Measurements from ENCODE around the gene MCM6. TPM values are rescaled to one million over a fixed set of nuclear protein-coding genes. Genes with fewer than 3 reads are reported as not detected.

Gene MCM6
- polyA plus RNA-seq, 4 donors: 9.5 to 54.2 (median 24.0) TPM

DNA sequence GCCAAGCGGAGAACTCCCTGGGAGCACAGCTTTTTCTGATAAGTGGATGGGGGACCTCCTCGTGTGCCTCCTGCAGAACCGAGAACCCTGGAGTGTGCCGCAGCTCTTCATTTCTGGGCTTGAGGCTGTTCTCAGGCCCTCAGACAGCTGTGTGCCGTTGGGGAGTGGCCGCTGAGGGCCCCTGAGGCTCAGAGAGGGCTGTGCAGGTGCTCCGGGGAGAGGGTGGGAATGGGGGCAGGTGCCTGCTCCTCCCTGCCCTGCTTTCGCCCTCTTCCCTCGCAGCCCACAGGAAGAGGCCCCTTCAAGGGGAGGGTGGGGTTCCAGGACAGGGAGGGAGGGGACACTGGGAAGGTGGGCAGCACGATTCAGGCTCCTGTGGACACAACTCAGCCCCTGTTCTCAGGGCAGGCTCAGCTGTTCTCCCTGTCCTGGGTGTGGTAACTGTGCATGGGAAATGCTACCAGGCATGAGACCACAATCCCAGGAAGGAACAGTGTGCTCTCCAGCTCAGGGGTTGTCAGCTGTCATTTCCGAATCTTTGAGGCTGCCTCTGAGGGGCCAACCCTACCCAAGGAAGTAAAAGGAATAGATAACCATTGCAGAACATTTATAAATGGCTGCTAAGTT, 50.6 kb downstream of the MCM6 start:
- H3K4me3 ChIP-seq (ENCODE audit: low read depth in 1 of 3, low read length in 3 of 3): no peak overlapping the region
- 12 to 33% (median 28%) methylated on average over 10 to 11 of the region's 11 CpGs for WGBS, 3 donors
- no peaks in the 10 kb centered on the region for H3K27me3 ChIP-seq (ENCODE audit: control insufficient read depth in 3 of 3, insufficient read depth in 3 of 3, low read length in 3 of 3)
- H3K27ac ChIP-seq (ENCODE audit: low read depth in 1 of 3, low read length in 2 of 3): peak overlapping the region in 1 of 3 donors; percentile 57
- FAIRE-seq: no peak
- peaks cover 0 to 22% of the 10 kb centered on the region in 2 donors for H3K9me3 ChIP-seq (ENCODE audit: control insufficient read depth in 2 of 2, insufficient read depth in 1 of 2, low read depth in 1 of 2, low read length in 1 of 2)
- H3K4me1 ChIP-seq (ENCODE audit: control insufficient read depth in 3 of 3, insufficient read depth in 2 of 3, low read depth in 1 of 3, low read length in 2 of 3): peaks cover 0 to 24% (median 0%) of the 10 kb centered on the region in 3 donors
- H3K36me3 ChIP-seq (ENCODE audit: control insufficient read depth in 3 of 3, insufficient read depth in 2 of 3, low read depth in 1 of 3, low read length in 3 of 3): peaks cover 0 to 71% (median 14%) of the 10 kb centered on the region in 3 donors
- DNase-seq: peak; percentile 50 to 71

GRCh38 chr2:135825131-135825530, 51.1 kb downstream of the MCM6 start:
- DNase-seq (no peak), FAIRE-seq (no peak)
- Histone ChIP-seq H3K27me3 (ENCODE audit: control insufficient read depth in 3 of 3, insufficient read depth in 3 of 3, low read length in 3 of 3) (no peaks in the 10 kb centered on the region), H3K4me1 (ENCODE audit: control insufficient read depth in 3 of 3, insufficient read depth in 2 of 3, low read depth in 1 of 3, low read length in 2 of 3) (peaks cover 0 to 19% (median 0%) of the 10 kb centered on the region in 3 donors), H3K27ac (ENCODE audit: low read depth in 1 of 3, low read length in 2 of 3) (peak overlapping the region in 1 of 3 donors; percentile 57), H3K9me3 (ENCODE audit: control insufficient read depth in 2 of 2, insufficient read depth in 1 of 2, low read depth in 1 of 2, low read length in 1 of 2) (peaks cover 0 to 22% of the 10 kb centered on the region in 2 donors), H3K36me3 (ENCODE audit: control insufficient read depth in 3 of 3, insufficient read depth in 2 of 3, low read depth in 1 of 3, low read length in 3 of 3) (peaks cover 0 to 70% (median 14%) of the 10 kb centered on the region in 3 donors), H3K4me3 (ENCODE audit: low read depth in 1 of 3, low read length in 3 of 3) (no peak overlapping the region)
- WGBS, 3 donors: 70 to 75% (median 74%) methylated on average over 9 of the region's 9 CpGs

DNA sequence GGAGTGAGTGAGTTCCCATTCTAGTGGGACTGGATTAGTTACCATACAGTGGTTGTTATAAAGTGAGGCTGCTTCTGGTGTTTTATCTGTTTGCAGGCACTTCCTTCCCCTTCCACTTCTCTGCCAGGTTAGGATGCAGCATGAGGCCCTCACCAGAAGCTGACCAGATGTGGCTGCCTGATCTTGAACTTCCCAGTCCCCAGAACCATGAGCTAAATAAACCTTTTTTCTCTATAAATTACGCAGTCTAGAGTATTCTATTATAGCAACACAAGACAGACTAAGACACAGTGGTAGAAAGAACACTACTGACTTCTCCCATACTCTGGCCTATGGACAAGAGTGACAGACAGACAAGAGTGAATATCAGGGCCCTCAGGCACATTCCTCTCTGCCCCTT, 53.4 kb downstream of the MCM6 start:
- Histone ChIP-seq H3K4me1 (ENCODE audit: control insufficient read depth in 3 of 3, insufficient read depth in 2 of 3, low read depth in 1 of 3, low read length in 2 of 3) (peaks cover 0 to 19% (median 0%) of the 10 kb centered on the region in 3 donors), H3K9me3 (ENCODE audit: control insufficient read depth in 2 of 2, insufficient read depth in 1 of 2, low read depth in 1 of 2, low read length in 1 of 2) (peaks cover 0 to 25% of the 10 kb centered on the region in 2 donors), H3K27me3 (ENCODE audit: control insufficient read depth in 3 of 3, insufficient read depth in 3 of 3, low read length in 3 of 3) (no peaks in the 10 kb centered on the region), H3K36me3 (ENCODE audit: control insufficient read depth in 3 of 3, insufficient read depth in 2 of 3, low read depth in 1 of 3, low read length in 3 of 3) (peaks cover 0 to 68% (median 14%) of the 10 kb centered on the region in 3 donors), H3K4me3 (ENCODE audit: low read depth in 1 of 3, low read length in 3 of 3) (no peak overlapping the region), H3K27ac (ENCODE audit: low read depth in 1 of 3, low read length in 2 of 3) (no peak overlapping the region)
- 91 to 100% (median 92%) methylated on average over 1 of the region's 1 CpG for WGBS, 3 donors
- FAIRE-seq: no peak
- no peak for DNase-seq

DNA sequence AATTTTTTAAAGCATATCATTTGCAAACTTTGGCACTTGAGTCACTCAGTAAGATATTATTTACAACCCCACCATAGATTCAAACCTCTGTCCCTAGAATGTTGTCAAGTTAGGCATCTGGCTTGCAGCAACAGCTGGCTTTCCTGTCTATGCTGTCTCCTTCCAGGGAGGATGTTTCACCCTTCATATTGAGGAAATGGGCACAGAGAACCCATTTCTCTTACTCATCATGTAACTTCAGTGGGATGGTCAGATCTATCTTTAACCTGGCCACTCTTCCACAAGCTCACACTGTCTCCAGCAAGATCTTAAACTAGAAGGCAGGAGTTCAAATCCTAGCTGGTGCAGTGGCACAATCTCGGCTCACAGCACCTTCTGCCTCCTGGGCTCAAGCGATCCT, 55.1 kb downstream of the MCM6 start:
- Histone ChIP-seq H3K4me3 (ENCODE audit: low read depth in 1 of 3, low read length in 3 of 3) (no peak overlapping the region), H3K4me1 (ENCODE audit: control insufficient read depth in 3 of 3, insufficient read depth in 2 of 3, low read depth in 1 of 3, low read length in 2 of 3) (peaks cover 0 to 13% (median 0%) of the 10 kb centered on the region in 3 donors), H3K27me3 (ENCODE audit: control insufficient read depth in 3 of 3, insufficient read depth in 3 of 3, low read length in 3 of 3) (no peaks in the 10 kb centered on the region), H3K9me3 (ENCODE audit: control insufficient read depth in 2 of 2, insufficient read depth in 1 of 2, low read depth in 1 of 2, low read length in 1 of 2) (peaks cover 0 to 25% of the 10 kb centered on the region in 2 donors), H3K27ac (ENCODE audit: low read depth in 1 of 3, low read length in 2 of 3) (no peak overlapping the region), H3K36me3 (ENCODE audit: control insufficient read depth in 3 of 3, insufficient read depth in 2 of 3, low read depth in 1 of 3, low read length in 3 of 3) (peaks cover 0 to 68% (median 14%) of the 10 kb centered on the region in 3 donors)
- no peak for FAIRE-seq
- 94 to 100% (median 98%) methylated on average over 2 of the region's 2 CpGs for WGBS, 3 donors
- DNase-seq: no peak

- no peak for DNase-seq
Observed at GRCh38 chr2:135820003-135820618, 56.1 kb downstream of the MCM6 start.

DNA sequence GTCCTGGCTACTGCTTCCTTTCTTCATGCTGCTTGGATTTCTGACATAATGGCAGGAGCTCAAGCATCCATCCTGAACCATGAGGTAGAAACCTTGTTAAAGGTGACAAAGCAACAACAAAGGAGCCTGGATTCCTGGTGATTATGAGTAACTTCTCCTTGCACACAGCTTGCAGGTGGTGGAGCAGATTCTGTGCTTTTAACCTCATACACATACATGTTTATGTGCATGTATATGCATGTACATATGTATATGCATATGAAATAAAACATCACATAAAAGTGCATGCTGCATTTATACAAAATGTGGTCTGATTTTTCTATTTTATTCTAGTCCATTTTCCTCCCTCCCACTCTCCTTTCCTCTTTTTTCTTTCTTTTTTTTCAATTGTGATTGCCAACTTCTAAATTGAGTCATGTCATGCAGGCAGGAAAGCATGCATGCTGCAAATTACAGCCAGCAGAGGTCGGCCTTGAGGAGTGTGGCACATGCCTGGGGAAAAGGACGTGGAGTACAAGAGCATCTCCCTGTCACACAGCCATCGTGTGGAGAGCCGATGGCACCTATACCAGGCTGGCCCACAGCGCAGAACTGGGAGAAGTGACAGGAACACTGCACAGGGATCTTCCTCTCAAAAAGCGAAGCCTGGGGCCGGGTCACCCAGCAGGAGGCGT, 57.2 kb downstream of the MCM6 start:
- DNase-seq (no peak), FAIRE-seq (no peak)
- H3K27ac ChIP-seq (ENCODE audit: low read depth in 1 of 3, low read length in 2 of 3): no peak overlapping the region

More at GRCh38 chr2:135820003-135820618, 56.1 kb downstream of the MCM6 start:
- WGBS, 3 donors: 54 to 73% (median 56%) methylated on average over 9 of the region's 9 CpGs
- Histone ChIP-seq H3K4me3 (ENCODE audit: low read depth in 1 of 3, low read length in 3 of 3) (no peak overlapping the region), H3K4me1 (ENCODE audit: control insufficient read depth in 3 of 3, insufficient read depth in 2 of 3, low read depth in 1 of 3, low read length in 2 of 3) (peaks cover 0 to 3% (median 0%) of the 10 kb centered on the region in 3 donors), H3K9me3 (ENCODE audit: control insufficient read depth in 2 of 2, insufficient read depth in 1 of 2, low read depth in 1 of 2, low read length in 1 of 2) (peaks cover 0 to 25% of the 10 kb centered on the region in 2 donors), H3K27ac (ENCODE audit: low read depth in 1 of 3, low read length in 2 of 3) (no peak overlapping the region), H3K27me3 (ENCODE audit: control insufficient read depth in 3 of 3, insufficient read depth in 3 of 3, low read length in 3 of 3) (no peaks in the 10 kb centered on the region), H3K36me3 (ENCODE audit: control insufficient read depth in 3 of 3, insufficient read depth in 2 of 3, low read depth in 1 of 3, low read length in 3 of 3) (peaks cover 0 to 63% (median 13%) of the 10 kb centered on the region in 3 donors)
- FAIRE-seq: no peak

DNA sequence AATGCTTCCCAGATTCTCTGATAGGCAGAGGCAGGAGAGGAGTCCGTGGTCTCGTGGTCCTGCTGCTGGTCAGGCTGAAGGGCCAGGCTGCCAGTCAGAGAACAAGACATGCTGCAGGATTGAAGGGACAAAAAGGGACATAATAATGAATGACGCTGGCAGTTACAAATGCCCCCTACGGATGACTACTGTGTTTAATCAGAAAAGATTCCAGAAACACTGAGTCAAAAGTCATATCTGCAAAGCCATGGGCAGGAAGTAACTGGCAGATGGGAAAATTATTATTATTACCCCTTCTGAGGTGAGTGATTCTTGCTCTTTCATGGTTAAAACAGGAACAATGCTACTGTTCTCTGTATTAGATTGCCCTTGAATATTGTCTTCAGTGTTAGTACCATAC, 58.3 kb downstream of the MCM6 start:
- peaks cover 0 to 46% (median 4%) of the 10 kb centered on the region in 3 donors for H3K36me3 ChIP-seq (ENCODE audit: control insufficient read depth in 3 of 3, insufficient read depth in 2 of 3, low read depth in 1 of 3, low read length in 3 of 3)

More for the DNA sequence above, 57.2 kb downstream of the MCM6 start:
- Histone ChIP-seq H3K4me3 (ENCODE audit: low read depth in 1 of 3, low read length in 3 of 3) (no peak overlapping the region), H3K27me3 (ENCODE audit: control insufficient read depth in 3 of 3, insufficient read depth in 3 of 3, low read length in 3 of 3) (no peaks in the 10 kb centered on the region), H3K9me3 (ENCODE audit: control insufficient read depth in 2 of 2, insufficient read depth in 1 of 2, low read depth in 1 of 2, low read length in 1 of 2) (peaks cover 0 to 22% of the 10 kb centered on the region in 2 donors), H3K36me3 (ENCODE audit: control insufficient read depth in 3 of 3, insufficient read depth in 2 of 3, low read depth in 1 of 3, low read length in 3 of 3) (peaks cover 0 to 57% (median 12%) of the 10 kb centered on the region in 3 donors), H3K4me1 (ENCODE audit: control insufficient read depth in 3 of 3, insufficient read depth in 2 of 3, low read depth in 1 of 3, low read length in 2 of 3) (no peaks in the 10 kb centered on the region)
- WGBS, 3 donors: 72 to 84% (median 80%) methylated on average over 8 of the region's 8 CpGs

DNA sequence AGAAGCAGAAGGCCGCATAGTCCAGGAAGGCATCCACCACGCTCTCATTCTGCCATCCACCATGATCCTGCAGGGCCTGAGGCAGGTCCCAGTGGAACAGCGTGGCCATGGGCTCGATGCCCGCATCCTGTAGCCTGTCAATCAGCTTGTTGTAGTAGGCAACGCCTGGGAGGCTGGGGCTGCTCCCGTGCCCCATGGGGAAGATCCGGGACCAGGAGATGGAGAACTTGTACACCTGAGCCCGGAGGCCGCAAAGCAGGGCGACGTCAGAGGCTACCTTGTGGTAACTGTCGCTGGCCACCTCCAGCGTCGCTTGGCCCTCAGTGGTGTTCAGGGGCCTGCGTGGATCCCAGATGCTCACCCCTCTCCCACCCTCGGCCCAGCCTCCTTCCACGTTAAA, 58.8 kb downstream of the MCM6 start:
- H3K27me3 ChIP-seq (ENCODE audit: control insufficient read depth in 3 of 3, insufficient read depth in 3 of 3, low read length in 3 of 3): no peaks in the 10 kb centered on the region
- H3K4me1 ChIP-seq (ENCODE audit: control insufficient read depth in 3 of 3, insufficient read depth in 2 of 3, low read depth in 1 of 3, low read length in 2 of 3): no peaks in the 10 kb centered on the region
- WGBS, 3 donors: 91 to 94% (median 93%) methylated on average over 17 to 18 of the region's 18 CpGs
- FAIRE-seq (no peak), DNase-seq (no peak)
- no peak overlapping the region for H3K27ac ChIP-seq (ENCODE audit: low read depth in 1 of 3, low read length in 2 of 3)
- H3K36me3 ChIP-seq (ENCODE audit: control insufficient read depth in 3 of 3, insufficient read depth in 2 of 3, low read depth in 1 of 3, low read length in 3 of 3): peaks cover 0 to 44% (median 4%) of the 10 kb centered on the region in 3 donors
- no peak overlapping the region for H3K4me3 ChIP-seq (ENCODE audit: low read depth in 1 of 3, low read length in 3 of 3)
- H3K9me3 ChIP-seq (ENCODE audit: control insufficient read depth in 2 of 2, insufficient read depth in 1 of 2, low read depth in 1 of 2, low read length in 1 of 2): peaks cover 0 to 6% of the 10 kb centered on the region in 2 donors

More for the DNA sequence above, 58.3 kb downstream of the MCM6 start:
- H3K4me1 ChIP-seq (ENCODE audit: control insufficient read depth in 3 of 3, insufficient read depth in 2 of 3, low read depth in 1 of 3, low read length in 2 of 3): no peaks in the 10 kb centered on the region
- 84 to 98% (median 86%) methylated on average over 4 of the region's 4 CpGs for WGBS, 3 donors
- H3K27me3 ChIP-seq (ENCODE audit: control insufficient read depth in 3 of 3, insufficient read depth in 3 of 3, low read length in 3 of 3): no peaks in the 10 kb centered on the region
- FAIRE-seq: no peak
- peaks cover 0 to 11% of the 10 kb centered on the region in 2 donors for H3K9me3 ChIP-seq (ENCODE audit: control insufficient read depth in 2 of 2, insufficient read depth in 1 of 2, low read depth in 1 of 2, low read length in 1 of 2)
- no peak overlapping the region for H3K4me3 ChIP-seq (ENCODE audit: low read depth in 1 of 3, low read length in 3 of 3)
- DNase-seq: no peak
- H3K27ac ChIP-seq (ENCODE audit: low read depth in 1 of 3, low read length in 2 of 3): no peak overlapping the region
